ENCODE data around the gene MEIKIN. TPM values are rescaled to one million over a fixed set of nuclear protein-coding genes. Genes with fewer than 3 reads are reported as not detected.

MEIKIN gene
- total RNA-seq, 2 experiments from 2014 or later: not detected

DNA sequence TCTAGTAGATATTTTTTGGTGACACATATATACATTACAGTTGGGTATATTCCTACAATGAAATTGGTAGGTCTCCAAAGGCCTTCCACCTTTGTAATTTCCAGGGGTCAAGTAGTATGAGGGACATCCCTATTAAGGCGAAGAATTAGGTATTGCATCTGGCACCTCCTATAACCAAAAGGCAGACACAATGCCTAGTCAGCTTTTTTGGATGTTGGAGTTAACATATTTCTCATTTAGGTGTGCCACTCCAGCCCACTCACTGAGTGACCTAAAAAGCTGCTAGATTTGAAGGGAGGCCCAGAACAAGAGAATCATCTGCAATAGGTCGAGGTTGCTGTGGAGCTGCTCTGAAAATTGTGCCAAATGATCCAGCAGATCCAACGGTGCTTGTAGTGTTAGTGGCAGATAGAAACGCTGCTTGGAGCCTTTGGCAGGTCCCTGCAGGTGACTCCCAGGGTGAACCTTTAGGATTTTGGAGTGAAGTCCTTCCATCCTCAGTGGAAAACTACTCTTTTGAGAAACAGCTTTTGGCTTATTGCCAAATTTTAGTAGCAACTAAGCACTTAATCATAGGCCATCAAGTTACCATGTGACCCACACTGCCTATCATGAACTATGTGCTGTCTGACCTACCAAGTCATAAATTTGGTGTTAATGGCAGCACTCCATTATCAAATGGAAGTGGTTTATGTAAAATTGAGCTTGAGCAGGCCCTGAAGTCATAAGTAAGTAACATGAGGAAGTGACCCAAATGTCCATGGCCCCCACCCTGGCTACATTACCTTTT, 132.9 kb downstream of the MEIKIN start:
- Histone ChIP-seq H3K79me2 (ENCODE audit: insufficient read depth, low read depth, low read length) (no peaks in the 10 kb centered on the region), H3K4me2 (ENCODE audit: low read length) (no peak overlapping the region), H3K27ac (ENCODE audit: low read depth, low read length, poor library complexity, severe bottlenecking) (no peak overlapping the region), H3K4me3 (ENCODE audit: low read depth, low read length, poor library complexity, severe bottlenecking) (no peak overlapping the region), H4K20me1 (ENCODE audit: insufficient read depth, low read length) (no peaks in the 10 kb centered on the region), H3K9me3 (ENCODE audit: low read length) (no peaks in the 10 kb centered on the region), H3K4me1 (ENCODE audit: insufficient read depth, low read length, poor library complexity, severe bottlenecking) (no peaks in the 10 kb centered on the region), H3K9me2 (ENCODE audit: insufficient read depth, low read length) (no peaks in the 10 kb centered on the region), H2AFZ (ENCODE audit: low read length) (no peak overlapping the region), H3K36me3 (ENCODE audit: insufficient read depth, low read length) (no peaks in the 10 kb centered on the region)
- CTCF ChIA-PET (ENCODE audit: unreplicated experiment): no interaction called here
- intact Hi-C loops (cut with micrococcal nuclease; ENCODE audit: unreplicated experiment): no loop called here
- no peak for DNase-seq (ENCODE audit: low spot score)
- POLR2A ChIA-PET: no interaction called here
- no TSS peak for BruUV-seq (replicated peaks)
- no peak for TF ChIP-seq EZH2phosphoT487 (IDR thresholded peaks at IDR 0.05; ENCODE audit: borderline replicate concordance, low read depth, low read length)
- TF ChIP-seq, protein P1, sequence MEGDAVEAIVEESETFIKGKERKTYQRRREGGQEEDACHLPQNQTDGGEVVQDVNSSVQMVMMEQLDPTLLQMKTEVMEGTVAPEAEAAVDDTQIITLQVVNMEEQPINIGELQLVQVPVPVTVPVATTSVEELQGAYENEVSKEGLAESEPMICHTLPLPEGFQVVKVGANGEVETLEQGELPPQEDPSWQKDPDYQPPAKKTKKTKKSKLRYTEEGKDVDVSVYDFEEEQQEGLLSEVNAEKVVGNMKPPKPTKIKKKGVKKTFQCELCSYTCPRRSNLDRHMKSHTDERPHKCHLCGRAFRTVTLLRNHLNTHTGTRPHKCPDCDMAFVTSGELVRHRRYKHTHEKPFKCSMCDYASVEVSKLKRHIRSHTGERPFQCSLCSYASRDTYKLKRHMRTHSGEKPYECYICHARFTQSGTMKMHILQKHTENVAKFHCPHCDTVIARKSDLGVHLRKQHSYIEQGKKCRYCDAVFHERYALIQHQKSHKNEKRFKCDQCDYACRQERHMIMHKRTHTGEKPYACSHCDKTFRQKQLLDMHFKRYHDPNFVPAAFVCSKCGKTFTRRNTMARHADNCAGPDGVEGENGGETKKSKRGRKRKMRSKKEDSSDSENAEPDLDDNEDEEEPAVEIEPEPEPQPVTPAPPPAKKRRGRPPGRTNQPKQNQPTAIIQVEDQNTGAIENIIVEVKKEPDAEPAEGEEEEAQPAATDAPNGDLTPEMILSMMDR (conservative IDR thresholded peaks at IDR 0.05; ENCODE audit: low read length): no peak

DNA sequence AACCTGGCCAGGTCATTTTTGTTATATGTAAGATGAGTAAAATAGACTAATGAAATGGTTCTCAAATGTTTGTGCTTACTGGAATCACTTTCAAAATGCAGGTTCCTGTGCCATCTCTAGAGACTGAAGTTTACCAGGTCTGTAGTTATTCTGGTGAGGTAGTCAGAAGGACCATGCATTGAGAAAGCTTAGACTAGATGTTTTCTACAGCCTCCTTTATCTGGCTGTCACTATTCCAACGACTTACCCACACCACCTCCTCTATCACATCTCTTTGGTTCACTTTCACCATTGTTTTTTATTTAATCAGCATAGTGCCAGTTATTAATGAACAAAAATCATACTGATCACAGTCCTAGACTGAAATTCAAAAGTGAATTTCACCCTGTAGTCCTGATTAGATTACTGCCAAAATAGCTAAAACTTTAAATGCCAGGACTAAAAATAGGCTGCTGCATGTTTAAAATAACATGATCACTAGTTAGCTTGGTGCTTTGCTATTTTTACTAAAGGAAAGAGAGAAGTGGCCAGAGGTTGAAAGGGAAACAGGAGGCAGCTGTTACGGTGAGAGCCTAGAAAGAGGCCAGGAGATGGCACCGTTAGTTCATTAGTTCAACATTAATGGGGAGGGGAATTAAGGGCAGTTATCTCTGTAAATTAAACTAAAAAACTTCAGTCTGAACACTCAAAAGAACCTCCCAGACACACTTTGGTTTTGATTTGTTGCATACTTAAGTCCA, 134.8 kb downstream of the MEIKIN start:
- BruUV-seq (replicated peaks): no TSS peak
- no peaks in the 10 kb centered on the region for H3K79me2 ChIP-seq (ENCODE audit: insufficient read depth, low read depth, low read length)
- H3K9me2 ChIP-seq (ENCODE audit: insufficient read depth, low read length): no peaks in the 10 kb centered on the region
- no peaks in the 10 kb centered on the region for H3K4me1 ChIP-seq (ENCODE audit: insufficient read depth, low read length, poor library complexity, severe bottlenecking)
- H3K4me3 ChIP-seq (ENCODE audit: low read depth, low read length, poor library complexity, severe bottlenecking): no peak overlapping the region
- H3K4me2 ChIP-seq (ENCODE audit: low read length): no peak overlapping the region
- CTCF ChIA-PET (ENCODE audit: unreplicated experiment): interaction anchor here (1.1 kb wide), 1 partner anchor 221 kb away, joined by 6 read pairs; no protein-coding TSS in a partner anchor
- H3K36me3 ChIP-seq (ENCODE audit: insufficient read depth, low read length): no peaks in the 10 kb centered on the region
- DNase-seq (ENCODE audit: low spot score): peak; percentile 13
- TF ChIP-seq, protein P1 (conservative IDR thresholded peaks at IDR 0.05; ENCODE audit: low read length): peak; percentile 57
- TF ChIP-seq EZH2phosphoT487 (IDR thresholded peaks at IDR 0.05; ENCODE audit: borderline replicate concordance, low read depth, low read length): no peak
- H4K20me1 ChIP-seq (ENCODE audit: insufficient read depth, low read length): no peaks in the 10 kb centered on the region
- no peak overlapping the region for H2AFZ ChIP-seq (ENCODE audit: low read length)
- POLR2A ChIA-PET: interaction anchor here (0.5 to 1.7 kb wide), 3 partner anchors 10 to 36 kb away, joined by 3 to 5 read pairs (median 3); no protein-coding TSS in a partner anchor
- H3K27ac ChIP-seq (ENCODE audit: low read depth, low read length, poor library complexity, severe bottlenecking): no peak overlapping the region
- H3K9me3 ChIP-seq (ENCODE audit: low read length): no peaks in the 10 kb centered on the region
- intact Hi-C loops (cut with micrococcal nuclease; ENCODE audit: unreplicated experiment): loop anchor here (1.0 to 2.0 kb wide), 2 partner anchors 196 to 254 kb away; no protein-coding TSS in a partner anchor

All from OCI-LY7 (cell line).